GM20431 (cell line): ENCODE measurements around the gene NRROS.
"Not testable (repeated sequence)": the region's sequence is repeated elsewhere in the genome, so short reads cannot be mapped to it uniquely, and the experiment has no call there.

Experiments used
- in situ Hi-C: fragments of 300-500 bp; cut with MseI, MboI; formaldehyde crosslinking; loops from one replicate; pipeline ENCODE4 v1.15.0; 2020; ENCODE audit warnings: low sequenced_read_pairs; ENCODE audit not compliant: unreplicated experiment

NRROS gene

GRCh38 chr3:196624067-196624790 is 15.3 kb upstream of the NRROS start:
- in situ Hi-C loops: no loop called here

DNA sequence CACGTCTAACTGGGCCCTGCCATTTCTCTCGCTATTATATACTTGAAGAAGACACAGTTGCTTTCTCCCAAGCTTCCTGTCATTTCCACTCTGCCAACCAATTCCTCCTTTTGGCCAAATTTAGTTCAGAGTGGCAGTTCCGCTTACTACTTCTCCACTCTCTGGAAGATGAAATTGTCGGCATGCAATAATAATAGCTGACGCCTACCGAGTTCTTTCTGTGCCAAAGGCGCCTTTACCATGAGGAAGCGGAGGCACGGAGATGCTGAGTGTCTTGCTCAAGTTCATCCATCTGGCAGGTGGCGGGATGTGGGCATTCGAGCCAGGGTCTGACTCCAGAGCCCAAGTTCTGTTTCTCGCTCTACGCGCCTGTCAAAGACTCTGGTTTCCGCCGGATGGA is 14.6 kb upstream of the NRROS start:
- in situ Hi-C loops: no loop called here

DNA sequence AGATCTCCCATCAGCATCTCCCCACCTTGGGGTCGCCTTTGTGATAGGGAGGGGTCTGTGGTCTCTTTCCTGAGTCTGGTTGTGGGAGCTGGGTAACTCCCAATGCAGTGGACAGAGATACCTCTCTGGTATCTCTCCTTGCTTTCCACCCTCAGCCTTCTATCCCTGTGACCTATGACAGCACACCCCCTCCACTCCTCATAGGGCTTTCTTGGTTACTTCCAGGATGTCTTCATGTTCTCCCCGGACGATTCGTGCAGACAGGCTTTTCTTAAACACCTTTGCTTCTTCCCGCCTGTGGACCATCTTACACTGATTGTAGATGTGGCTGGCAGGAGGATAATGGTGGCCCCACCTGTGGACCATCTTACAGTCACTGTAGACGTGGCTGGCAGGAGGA is 14.2 kb upstream of the NRROS start:
- in situ Hi-C loops: no loop called here

DNA sequence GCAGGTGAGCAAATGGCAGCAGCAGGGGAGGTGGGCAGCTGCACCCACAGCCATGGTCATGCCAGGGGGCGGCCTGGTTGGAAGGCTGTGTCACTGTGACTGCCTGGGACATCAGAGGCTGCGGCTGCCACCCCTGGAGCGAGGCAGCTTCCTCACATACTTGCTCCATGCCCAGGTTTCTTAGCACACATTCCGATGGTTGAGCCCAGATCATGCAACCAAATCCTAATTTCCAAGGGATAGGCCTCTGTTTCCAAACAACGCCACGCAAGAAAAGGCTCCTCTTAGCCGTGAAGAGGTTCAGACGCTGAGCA is 11.6 kb upstream of the NRROS start:
- in situ Hi-C loops: no loop called here

- in situ Hi-C loops: no loop called here
Observed at GRCh38 chr3:196629228-196629627, 10.3 kb upstream of the NRROS start.

GRCh38 chr3:196631682-196632045 is 7.8 kb upstream of the NRROS start:
- in situ Hi-C loops: no loop called here

DNA sequence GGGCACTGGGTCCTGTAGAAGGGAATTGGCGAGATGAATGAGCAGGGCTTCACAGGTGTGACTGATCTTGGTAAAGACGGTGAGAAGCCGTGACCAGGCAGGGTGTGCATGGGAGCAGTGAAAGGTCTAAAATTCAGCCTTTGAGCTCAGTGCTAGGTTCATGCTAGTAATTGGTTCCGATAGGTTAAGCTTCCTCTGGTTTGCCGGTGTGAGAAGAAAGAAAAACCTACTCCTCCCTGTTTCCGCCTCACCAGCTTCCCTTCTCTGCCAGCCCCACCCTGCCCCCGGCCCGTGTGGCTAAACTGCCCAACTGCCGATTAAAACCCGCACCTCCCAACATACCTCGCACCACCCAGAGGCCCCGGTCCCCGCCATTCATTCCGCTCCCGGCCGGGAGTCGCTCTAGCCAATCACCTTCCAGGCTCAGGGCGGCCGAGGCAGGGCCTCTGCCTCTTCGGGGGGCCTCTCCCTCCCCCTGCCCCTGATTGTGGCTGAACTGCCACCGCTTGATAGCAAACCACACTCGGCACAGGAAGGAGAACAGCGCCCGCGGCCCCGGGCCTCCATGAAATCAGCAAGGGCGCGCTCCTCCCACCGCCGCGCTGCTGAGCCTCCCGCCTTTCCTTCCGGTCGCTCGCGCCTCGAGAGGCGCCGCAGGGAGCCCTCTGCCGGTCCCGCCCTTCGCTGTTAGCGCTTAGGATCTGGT is 7.3 kb upstream of the NRROS start:
- in situ Hi-C loops: no loop called here

DNA sequence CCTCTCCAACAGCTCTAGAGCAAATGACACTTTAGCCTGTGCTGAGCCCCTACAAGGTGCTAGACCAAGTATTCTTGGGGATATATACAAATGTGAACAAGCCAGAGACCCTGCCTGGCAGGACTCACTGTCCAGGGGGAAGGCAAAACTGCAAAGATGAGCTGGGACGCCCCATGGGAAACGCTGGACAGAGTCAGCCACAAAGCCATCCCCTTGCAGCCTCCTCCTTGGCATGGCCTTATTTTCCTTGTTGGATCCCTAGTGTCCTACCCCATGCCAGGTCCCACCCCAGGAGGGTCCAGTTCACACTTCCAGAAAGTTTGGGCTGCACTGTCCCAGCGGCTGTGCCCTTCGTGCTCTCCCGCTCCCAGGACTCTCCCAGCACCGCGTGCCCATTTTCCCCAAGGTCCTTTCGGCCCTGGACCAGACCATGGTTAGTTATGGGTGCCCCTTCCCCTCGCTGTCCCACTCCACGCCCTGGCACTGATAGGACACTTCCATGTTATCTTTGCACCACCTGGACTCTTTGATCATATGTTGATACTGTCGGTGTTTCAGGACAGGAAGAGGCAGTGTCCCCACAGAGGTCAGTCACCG is 5.8 kb upstream of the NRROS start:
- in situ Hi-C loops: no loop called here

DNA sequence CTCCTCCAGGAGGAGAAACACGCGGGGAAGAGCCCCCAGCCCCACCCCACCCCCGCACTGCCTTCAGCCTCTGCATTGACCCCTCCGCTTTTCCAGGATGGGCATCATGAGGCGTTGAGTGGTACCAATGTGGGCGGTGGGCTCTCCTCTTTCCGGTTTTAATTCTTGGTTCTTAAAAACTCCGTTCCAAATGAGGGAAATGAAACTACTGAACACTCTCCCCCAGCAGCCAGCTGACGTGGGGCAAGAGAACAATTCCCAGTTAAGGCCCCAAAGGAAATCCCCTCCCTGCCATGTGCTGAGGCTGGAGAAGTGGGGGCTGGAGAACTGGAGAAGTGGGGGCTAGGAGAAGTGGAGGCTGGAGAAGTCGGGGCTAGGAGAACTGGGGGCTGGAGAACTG is 5.3 kb upstream of the NRROS start:
- in situ Hi-C loops: no loop called here

GRCh38 chr3:196634829-196635228 is 4.7 kb upstream of the NRROS start:
- in situ Hi-C loops: no loop called here

DNA sequence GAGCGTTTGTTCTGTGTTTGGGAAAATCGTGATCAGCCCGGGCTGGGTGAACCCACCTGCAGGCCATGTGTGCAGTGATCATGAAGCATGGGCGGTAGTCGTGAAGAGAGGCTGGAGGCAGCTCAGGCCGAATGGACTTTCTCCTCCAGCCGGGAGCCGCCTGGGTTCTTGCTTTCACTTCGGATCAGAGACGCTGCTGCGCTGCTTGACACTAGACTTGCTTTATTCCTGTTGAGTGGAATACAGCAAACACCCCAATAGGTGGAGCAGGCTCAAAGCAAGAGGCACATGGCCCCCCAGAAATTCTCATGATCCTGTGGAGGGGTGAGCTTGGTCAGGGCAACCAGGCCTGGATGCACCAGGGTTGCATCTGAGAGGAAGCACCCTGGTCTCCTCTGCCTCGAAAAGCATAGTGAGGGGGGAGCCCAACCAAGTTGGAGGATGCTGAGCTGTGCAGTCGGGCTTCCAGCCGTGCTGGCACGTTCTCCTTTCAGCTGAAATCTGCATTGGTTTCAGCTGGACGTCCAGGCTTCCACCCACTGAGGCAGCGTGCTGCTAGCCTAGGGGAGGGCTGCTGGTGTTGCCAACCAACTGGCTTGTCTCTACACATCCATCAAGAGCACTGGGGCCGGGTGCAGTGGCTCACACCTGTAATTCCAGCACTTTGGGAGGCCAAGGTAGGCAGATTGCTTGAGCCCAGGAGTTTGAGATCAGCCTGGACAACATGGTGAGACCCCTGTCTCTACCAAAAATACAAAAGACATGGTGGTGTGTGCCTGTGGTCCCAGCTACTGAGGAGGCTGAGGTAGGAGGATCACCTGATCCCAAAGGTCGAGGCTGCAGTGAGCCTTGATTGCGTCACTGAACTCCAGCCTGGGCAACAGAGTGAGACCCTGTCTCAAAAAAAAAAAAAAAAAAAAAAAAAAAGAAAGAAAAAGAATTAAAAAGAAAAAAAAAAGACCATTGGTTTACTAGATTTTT is 2.8 kb upstream of the NRROS start:
- in situ Hi-C loops: no loop called here

GRCh38 chr3:196637941-196638340 is 1.6 kb upstream of the NRROS start:
- in situ Hi-C loops: not testable (repeated sequence)

DNA sequence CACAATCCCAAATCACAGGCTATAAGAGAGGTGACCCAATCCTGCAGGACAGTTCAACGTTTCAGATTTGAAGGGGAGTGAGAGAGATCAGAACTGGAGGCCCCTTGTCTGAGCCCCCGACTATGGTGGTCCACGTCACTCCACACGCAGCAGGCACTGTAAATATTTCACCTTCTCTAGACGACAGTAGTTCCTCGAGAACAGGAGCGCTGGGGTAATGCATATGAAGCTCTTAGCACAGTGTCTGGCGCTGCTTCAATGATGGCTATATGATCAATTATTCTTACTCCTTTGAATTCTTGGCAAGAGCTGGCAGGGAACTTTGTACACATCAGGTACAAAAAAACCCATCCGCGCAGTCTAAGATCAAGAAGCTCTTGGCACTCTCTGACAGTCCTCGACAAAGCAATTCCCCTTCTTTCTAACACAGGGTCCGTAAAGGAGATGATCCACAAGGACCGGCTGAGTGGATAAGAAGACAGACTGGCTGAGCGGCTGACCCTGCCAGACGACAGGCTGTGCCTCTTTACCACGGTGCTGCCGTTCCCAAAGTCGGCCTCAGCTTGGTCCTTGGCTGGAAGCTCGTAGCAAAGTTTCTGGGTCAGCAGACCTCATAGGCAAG is 522 bp upstream of the NRROS start:
- in situ Hi-C loops: no loop called here

DNA sequence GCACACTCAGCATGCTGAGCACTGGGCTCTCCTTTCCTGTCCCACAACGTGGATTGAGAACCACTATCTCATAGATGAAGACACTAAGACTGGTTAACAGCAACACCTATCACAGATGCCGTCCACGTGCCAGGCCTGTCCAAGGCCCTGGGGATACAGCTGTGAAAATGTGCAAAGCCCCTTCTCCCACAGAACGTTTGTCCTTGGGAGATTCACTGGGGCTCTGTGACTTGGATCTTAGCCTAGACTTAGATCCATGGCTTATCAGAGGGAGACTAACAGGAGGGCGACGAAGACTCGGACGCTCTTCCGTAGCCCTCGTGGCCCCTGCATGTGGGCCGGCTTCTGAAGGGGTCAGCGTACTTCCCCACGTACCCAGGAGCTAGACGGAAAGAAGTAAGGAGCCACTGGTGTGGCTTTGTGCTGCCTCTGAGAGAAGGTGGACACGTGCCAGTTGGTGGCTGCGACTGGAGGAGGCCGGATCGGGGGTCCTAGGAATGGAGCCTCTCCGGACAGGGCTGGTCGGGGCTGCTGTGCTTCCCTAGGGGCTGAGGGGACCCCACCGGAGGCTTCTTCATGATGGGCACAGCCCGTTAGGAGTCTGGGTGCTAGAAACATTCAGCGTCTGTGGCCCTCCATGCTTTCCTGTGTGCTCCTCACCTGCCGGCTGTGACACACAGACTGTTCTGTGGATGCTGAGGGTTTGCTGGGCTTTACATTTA is 964 bp downstream of the NRROS start:
- in situ Hi-C loops: no loop called here

DNA sequence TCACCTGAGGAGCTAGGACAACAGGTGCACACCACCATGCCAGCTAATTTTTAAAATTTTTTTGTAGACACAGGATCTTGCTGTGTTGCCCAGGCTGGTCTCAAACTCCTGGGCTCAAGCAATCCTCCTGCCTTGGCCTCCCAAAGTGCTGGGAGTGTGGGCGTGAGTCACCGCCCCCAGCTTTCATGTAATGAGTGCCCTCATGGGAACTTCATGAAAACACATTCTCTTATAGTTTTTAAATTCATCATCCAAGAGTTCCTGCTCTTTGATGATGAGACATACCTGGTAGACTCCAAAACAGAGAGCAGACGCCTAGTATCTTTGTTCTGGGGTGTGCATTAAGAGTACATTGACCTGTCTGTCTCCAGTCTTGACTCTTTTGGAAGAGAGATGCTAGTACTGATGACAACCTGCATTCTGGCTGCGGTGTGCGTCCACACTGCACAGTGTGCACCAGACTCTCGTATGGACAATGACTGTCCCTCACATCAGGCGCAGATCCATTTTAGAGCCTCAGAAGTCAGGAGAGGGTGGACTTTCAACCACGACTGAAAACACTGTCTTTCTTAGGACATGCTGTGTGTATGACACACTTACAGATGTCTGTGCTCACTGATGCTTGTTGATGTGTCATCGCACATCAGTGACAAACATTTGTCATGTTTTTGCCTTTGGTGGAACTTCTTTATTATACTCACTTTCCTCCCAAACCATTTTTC is 2.0 kb downstream of the NRROS start:
- in situ Hi-C loops: no loop called here

DNA sequence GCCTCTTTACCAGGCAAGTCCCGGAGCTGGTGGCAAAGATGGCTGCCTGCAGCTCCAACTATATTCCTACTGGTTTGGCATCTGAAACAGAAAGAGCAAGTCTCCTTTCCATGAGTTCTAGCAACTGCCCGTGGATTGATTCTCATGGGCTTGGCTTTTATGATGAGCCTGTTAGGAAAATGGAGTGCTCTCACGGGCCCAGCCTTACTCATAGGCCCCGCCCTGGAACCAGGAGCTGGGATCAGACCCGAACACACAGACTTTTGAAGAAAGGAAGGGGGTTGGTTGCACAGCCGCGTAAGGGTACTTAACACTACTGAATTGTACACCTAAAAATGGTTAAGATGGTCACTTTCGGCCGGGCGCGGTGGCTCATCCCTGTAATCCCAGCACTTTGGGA is 2.9 kb downstream of the NRROS start:
- in situ Hi-C loops: no loop called here

DNA sequence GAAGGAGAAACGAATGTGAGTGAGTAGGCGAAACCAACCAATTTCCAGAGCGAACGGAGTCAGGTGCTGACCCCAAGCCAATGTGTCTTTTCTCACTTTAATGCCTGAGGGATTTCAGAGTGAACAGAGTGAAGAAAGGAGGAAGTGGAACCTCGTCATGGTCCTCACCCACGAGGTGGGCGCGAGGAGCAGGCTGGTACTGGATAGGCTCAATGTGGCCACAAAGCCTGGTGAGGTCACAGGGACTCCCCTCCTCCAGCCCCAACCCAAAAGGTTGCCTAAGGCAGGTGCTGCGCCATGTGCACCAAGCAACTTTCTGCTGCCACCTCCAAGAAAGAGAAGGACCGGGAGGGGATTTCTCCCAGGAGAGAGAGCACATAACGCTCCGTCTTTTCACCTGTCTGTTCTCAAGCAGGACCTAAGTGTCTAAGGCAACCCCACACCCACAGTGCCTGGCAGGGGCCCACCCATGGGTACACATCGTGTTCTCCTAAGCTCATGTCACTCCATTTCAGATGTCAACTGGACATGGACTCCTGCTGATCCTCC is 3.8 kb downstream of the NRROS start:
- in situ Hi-C loops: no loop called here

DNA sequence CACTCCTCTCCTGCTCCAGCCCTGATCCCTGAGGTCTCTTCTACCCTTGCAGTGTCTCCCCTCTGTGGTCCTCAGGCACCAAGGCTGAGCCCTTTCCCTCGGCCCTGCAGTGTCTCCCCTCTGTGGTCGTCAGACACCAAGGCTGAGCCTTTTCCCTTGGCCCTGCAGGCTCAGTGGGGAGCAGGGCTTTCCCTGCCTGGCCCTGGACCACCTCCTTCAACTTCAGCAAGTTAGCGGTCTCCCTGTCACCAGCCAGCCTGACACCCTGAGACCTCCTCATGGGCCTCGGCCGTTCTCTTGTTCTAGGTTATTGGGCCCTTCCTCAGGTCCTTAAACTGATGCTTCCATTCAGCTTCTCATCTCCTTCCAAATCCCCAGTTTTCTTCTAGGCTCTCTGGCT is 4.3 kb downstream of the NRROS start:
- in situ Hi-C loops: no loop called here

GRCh38 chr3:196645096-196645495 is 5.6 kb downstream of the NRROS start:
- in situ Hi-C loops: no loop called here
